ENCODE measurements around the gene SLC9A3. TPM values are rescaled to one million over a fixed set of nuclear protein-coding genes. Genes with fewer than 3 reads are reported as not detected.

SLC9A3 gene
- total RNA-seq (100 to 1,000 TPM in 2 of 5 donors, 10 to 100 TPM in 2, 1 to 10 TPM in 1; 7.8 to 142 (median 68.0) TPM), polyA plus RNA-seq (10 to 100 TPM in 1 of 3 donors, 1 to 10 TPM in 2; 2.7 to 15.7 (median 5.9) TPM)
- long read RNA-seq, donor 1, partial matches to known transcripts, result 0 of 1 reads
- long read RNA-seq, donor 1, other reads (novel, unspliced or antisense), result 0 of 1 reads
- long read RNA-seq, donor 2, partial matches to known transcripts, result 9 of 10 reads
- long read RNA-seq, donor 2, other reads (novel, unspliced or antisense), result 0 of 10 reads
- long read RNA-seq, donor 3, partial matches to known transcripts, result 0 of 1 reads
- long read RNA-seq, donor 3, other reads (novel, unspliced or antisense), result 0 of 1 reads
- long read RNA-seq, donor 4, result 0 reads
- long read RNA-seq, donor 5, partial matches to known transcripts, result 17 of 17 reads
- long read RNA-seq, donor 5, other reads (novel, unspliced or antisense), result 0 of 17 reads
- long read RNA-seq, donor 6, transcript SLC9A3-201 (17 exons, 2,584 nt), result major isoform, 8 of 35 reads
- long read RNA-seq, donor 6, partial matches to known transcripts, result 25 of 35 reads
- long read RNA-seq, donor 6, other reads (novel, unspliced or antisense), result 0 of 35 reads
- long read RNA-seq, donor 7, result 0 reads
- long read RNA-seq, donor 8, partial matches to known transcripts, result 0 of 1 reads
- long read RNA-seq, donor 8, other reads (novel, unspliced or antisense), result 0 of 1 reads
- long read RNA-seq, donor 9, result 0 reads
- long read RNA-seq, donor 10, partial matches to known transcripts, result 0 of 2 reads
- long read RNA-seq, donor 10, other reads (novel, unspliced or antisense), result 0 of 2 reads

- peak within 1 kb of the TSS; percentile 8 to 60 (median 55) for H3K27ac ChIP-seq
- no peak for TF ChIP-seq POLR2A (IDR thresholded peaks at IDR 0.05)
- TF ChIP-seq, protein P1, sequence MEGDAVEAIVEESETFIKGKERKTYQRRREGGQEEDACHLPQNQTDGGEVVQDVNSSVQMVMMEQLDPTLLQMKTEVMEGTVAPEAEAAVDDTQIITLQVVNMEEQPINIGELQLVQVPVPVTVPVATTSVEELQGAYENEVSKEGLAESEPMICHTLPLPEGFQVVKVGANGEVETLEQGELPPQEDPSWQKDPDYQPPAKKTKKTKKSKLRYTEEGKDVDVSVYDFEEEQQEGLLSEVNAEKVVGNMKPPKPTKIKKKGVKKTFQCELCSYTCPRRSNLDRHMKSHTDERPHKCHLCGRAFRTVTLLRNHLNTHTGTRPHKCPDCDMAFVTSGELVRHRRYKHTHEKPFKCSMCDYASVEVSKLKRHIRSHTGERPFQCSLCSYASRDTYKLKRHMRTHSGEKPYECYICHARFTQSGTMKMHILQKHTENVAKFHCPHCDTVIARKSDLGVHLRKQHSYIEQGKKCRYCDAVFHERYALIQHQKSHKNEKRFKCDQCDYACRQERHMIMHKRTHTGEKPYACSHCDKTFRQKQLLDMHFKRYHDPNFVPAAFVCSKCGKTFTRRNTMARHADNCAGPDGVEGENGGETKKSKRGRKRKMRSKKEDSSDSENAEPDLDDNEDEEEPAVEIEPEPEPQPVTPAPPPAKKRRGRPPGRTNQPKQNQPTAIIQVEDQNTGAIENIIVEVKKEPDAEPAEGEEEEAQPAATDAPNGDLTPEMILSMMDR (IDR thresholded peaks at IDR 0.05), result no peak
- no peak for TF ChIP-seq EP300 (IDR thresholded peaks at IDR 0.05)
- no peak for TF ChIP-seq POLR2AphosphoS5 (IDR thresholded peaks at IDR 0.05)
- WGBS, 5 donors, result 3 to 7% (median 4%) methylated on average over 6 to 89 of the region's 89 CpGs
- intact Hi-C loops (cut with DNase I; ENCODE audit: low total_unique reads), result no loop called here
- peaks cover 35 to 100% (median 92%) of the 10 kb centered on the region in 3 donors for H3K27me3 ChIP-seq
- no peak for DNase-seq
- H3K9me3 ChIP-seq, result no peaks in the 10 kb centered on the region
- H3K36me3 ChIP-seq, result no peaks in the 10 kb centered on the region
- H3K4me3 ChIP-seq, result peak within 1 kb of the TSS; percentile 26 to 46 (median 34)
- H3K4me1 ChIP-seq, result peaks cover 19 to 46% (median 34%) of the 10 kb centered on the region in 4 donors
These were observed at the start of gene SLC9A3 for GRCh38 chr5:524234-524972. Gene SLC9A3, minus strand, starts transcription at chr5:524449.

DNA sequence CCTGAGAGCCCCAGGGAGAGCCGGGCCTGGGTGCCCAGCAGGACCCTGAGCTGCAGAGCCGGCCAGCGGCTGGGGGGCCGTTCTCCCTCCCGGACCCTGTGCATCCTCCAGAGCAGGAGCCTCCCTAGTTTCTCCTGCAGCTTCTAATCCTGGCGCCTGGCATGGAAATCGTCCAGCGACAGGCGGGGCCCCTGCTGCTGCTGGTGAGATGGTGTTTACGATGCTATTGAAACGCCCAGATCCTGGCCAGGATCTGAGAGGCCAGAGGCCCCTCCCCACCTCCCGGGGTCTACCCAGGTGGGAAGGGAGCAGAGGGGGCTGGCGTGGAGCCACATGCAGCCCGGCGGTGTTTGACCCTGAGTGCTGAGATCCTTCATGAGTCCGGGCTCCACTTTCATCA lies 49.7 kb upstream of the SLC9A3 start:
- Histone ChIP-seq H3K4me1 (no peaks in the 10 kb centered on the region), H3K36me3 (no peaks in the 10 kb centered on the region), H3K9me3 (peaks cover 0 to 23% (median 22%) of the 10 kb centered on the region in 4 donors), H3K27me3 (peaks cover 0 to 62% (median 0%) of the 10 kb centered on the region in 3 donors), H3K27ac (no peak overlapping the region), H3K4me3 (no peak overlapping the region)
- DNase-seq, result no peak
- TF ChIP-seq POLR2AphosphoS5 (IDR thresholded peaks at IDR 0.05), result no peak
- TF ChIP-seq, protein P1 (IDR thresholded peaks at IDR 0.05), result no peak
- no peak for TF ChIP-seq POLR2A (IDR thresholded peaks at IDR 0.05)
- TF ChIP-seq EP300 (IDR thresholded peaks at IDR 0.05), result no peak
- WGBS, 5 donors, result 43 to 69% (median 52%) methylated on average over 6 to 16 of the region's 16 CpGs
- intact Hi-C loops (cut with DNase I; ENCODE audit: low total_unique reads), result no loop called here

DNA sequence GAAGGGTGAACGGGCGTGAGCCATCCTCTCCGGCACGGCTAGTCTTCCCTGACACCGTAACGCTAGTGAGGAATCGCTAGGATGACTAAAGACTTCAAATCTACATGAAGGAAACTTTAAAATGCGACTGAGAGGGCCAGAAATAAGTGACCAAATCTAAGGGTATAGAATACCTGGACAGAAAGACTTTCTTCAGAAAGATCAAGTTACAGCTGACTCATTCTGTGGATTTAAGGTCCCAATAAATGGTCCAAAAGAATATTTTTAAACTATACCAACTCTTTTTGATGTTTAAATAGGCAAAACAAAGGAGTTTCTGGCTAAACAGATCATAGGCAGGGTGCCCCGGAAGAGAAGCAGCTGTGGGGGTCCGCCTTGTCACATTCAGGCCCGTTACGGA lies 49.0 kb upstream of the SLC9A3 start:
- TF ChIP-seq EP300 (IDR thresholded peaks at IDR 0.05) (no peak), POLR2A (IDR thresholded peaks at IDR 0.05) (no peak), POLR2AphosphoS5 (IDR thresholded peaks at IDR 0.05) (no peak)
- TF ChIP-seq, protein P1 (IDR thresholded peaks at IDR 0.05), result no peak
- H3K27ac ChIP-seq, result no peak overlapping the region
- no peak for DNase-seq
- peaks cover 0 to 67% (median 5%) of the 10 kb centered on the region in 3 donors for H3K27me3 ChIP-seq
- intact Hi-C loops (cut with DNase I; ENCODE audit: low total_unique reads), result no loop called here
- H3K4me1 ChIP-seq, result no peaks in the 10 kb centered on the region
- H3K36me3 ChIP-seq, result no peaks in the 10 kb centered on the region
- H3K4me3 ChIP-seq, result no peak overlapping the region
- peaks cover 0 to 23% (median 22%) of the 10 kb centered on the region in 4 donors for H3K9me3 ChIP-seq
- WGBS, 5 donors, result 93 to 95% (median 94%) methylated on average over 12 of the region's 12 CpGs
